Measurements from ENCODE around the gene LAMA5.

DNA sequence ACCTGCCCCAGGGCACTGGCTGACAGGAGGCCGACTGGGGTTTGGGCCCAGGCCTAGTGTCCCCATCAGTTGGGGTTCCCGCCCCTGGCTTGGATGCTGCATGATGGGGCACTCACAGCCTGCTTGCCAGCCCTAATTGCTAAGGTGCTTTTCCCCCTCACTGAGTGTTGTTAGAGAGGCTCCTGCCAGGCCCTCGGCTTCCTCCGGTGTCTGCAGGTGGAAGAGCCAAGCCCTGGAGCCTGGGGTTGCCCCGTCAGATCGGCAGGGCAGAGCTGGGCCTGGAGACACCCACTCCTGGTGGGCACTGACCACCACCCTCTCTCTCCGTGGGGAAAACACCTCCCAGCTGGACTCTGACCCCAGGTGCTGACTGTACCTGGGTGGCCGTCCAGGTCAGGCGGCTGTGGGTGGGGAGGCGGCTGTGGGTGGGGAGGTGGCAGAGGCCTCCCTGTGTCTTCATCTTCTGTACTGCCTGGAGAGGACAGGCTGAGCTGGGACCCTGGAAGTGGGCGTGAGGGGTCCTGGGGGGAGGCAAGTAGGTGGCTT lies 46.0 kb upstream of the LAMA5 start:
- no peak for TF ChIP-seq CTCF (IDR thresholded peaks at IDR 0.05; ENCODE audit: poor library complexity)
- no peak for TF ChIP-seq EZH2 (IDR thresholded peaks at IDR 0.05; ENCODE audit: borderline replicate concordance)
- TF ChIP-seq EZH2phosphoT487 (IDR thresholded peaks at IDR 0.05; ENCODE audit: low read depth, severe bottlenecking, unreplicated experiment) = no peak
